Gastroesophageal sphincter (tissue), 3 donors: ENCODE measurements around the gene PRSS8.

ENCODE experiments used
- CTCF ChIP-seq, 4 experiments: fragments of 200-600 bp in 2 of 4; fragments of 450-650 bp in 2 of 4; sonication (generic) in 1 of 4; IDR thresholded peaks; one replicate each; pipeline ENCODE4 v1.5.1; 2017 to 2019; ENCODE audit warnings: antibody characterized with exemption in 4 of 4, mild to moderate bottlenecking in 2 of 4, moderate library complexity in 2 of 4
- EP300 ChIP-seq: sonication (generic); formaldehyde crosslinking; IDR thresholded peaks from one replicate; pipeline ENCODE4 v1.6.1; 2017; ENCODE audit warnings: antibody characterized with exemption, mild to moderate bottlenecking
- POLR2A ChIP-seq, 2 donors: fragments of 450-650 bp; IDR thresholded peaks; one replicate each; pipeline ENCODE4 v1.6.1; 2017; ENCODE audit warnings: antibody characterized with exemption in 2 of 2, mild to moderate bottlenecking in 2 of 2, moderate library complexity in 1 of 2
- POLR2AphosphoS5 ChIP-seq: sonication (generic); formaldehyde crosslinking; IDR thresholded peaks from one replicate; pipeline ENCODE4 v1.6.1; 2017; ENCODE audit warnings: antibody characterized with exemption

GRCh38 chr16:31082368-31083045 lies 53.0 kb downstream of the PRSS8 start:
- TF ChIP-seq POLR2A (IDR thresholded peaks at IDR 0.05) (no peak), CTCF (IDR thresholded peaks at IDR 0.05) (no peak), POLR2AphosphoS5 (no peak), EP300 (no peak)
